ENCODE measurements around the gene MTCH2.

DNA sequence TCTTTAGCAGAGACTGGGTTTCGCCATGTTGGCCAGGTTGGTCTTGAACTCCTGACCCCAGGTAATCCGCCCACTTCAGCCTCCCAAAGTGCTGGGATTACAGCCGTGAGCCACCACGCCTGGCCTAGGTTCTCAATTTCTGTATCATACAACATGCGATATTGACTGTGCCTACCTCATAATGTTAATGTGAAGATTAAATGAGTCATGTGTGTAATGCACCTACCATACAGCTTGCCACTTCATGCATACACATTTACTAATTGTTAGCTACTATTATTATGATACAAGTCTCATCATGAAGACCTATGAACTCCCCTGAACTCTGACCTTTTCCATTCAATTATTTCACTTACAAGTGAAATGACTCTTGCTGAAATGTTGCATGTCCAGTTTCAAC, 47.1 kb upstream of the MTCH2 start:
- TF ChIP-seq CTCF (optimal IDR thresholded peaks at IDR 0.05 in 1 of 3, IDR thresholded peaks at IDR 0.05 in 1 of 3, conservative IDR thresholded peaks at IDR 0.05 in 1 of 3; ENCODE audit: extremely low read depth in 1 of 3, insufficient read depth in 2 of 3, low read length in 3 of 3) (no peak), EZH2 (IDR thresholded peaks at IDR 0.05; ENCODE audit: low read length) (no peak)

Measured in keratinocyte (primary cell).